OCI-LY1 (cell line): ENCODE data around the gene GLRA3.

Experiments used
- H2AFZ ChIP-seq: fragments of 200-600 bp; sonication (generic), shearing (Covaris generic); 2 replicates; pipeline ENCODE4 v1.6.0; 2014; ENCODE audit warnings: antibody characterized with exemption, mild to moderate bottlenecking, low read length
- H3F3A ChIP-seq: fragments of 200-600 bp; sonication (generic), shearing (Covaris generic); 2 replicates; pipeline ENCODE4 v1.6.0; 2014; ENCODE audit warnings: mild to moderate bottlenecking, antibody characterized with exemption, low read length, moderate library complexity; ENCODE audit not compliant: insufficient read depth
- H3K27ac ChIP-seq: fragments of 200-600 bp; sonication (generic); 2 replicates; pipeline ENCODE4 v1.5.1; 2014; ENCODE audit warnings: low read length, mixed run types, mild to moderate bottlenecking, low read depth; ENCODE audit not compliant: poor library complexity, severe bottlenecking
- H3K27me3 ChIP-seq: fragments of 200-600 bp; sonication (generic); 2 replicates; pipeline ENCODE4 v1.6.0; 2014; ENCODE audit warnings: antibody characterized with exemption, mild to moderate bottlenecking, low read length, moderate library complexity; ENCODE audit not compliant: insufficient read depth
- H3K36me3 ChIP-seq: fragments of 200-600 bp; sonication (generic); 2 replicates; pipeline ENCODE4 v1.6.1; 2014; ENCODE audit warnings: mild to moderate bottlenecking, antibody characterized with exemption, low read length, moderate library complexity, mixed read lengths; ENCODE audit not compliant: insufficient read depth
- H3K4me1 ChIP-seq: fragments of 200-600 bp; sonication (generic); 2 replicates; pipeline ENCODE4 v1.5.1; 2014; ENCODE audit warnings: mild to moderate bottlenecking, low read length, moderate library complexity; ENCODE audit not compliant: insufficient read depth, severe bottlenecking
- H3K4me2 ChIP-seq: fragments of 200-600 bp; sonication (generic), shearing (Covaris generic); 2 replicates; pipeline ENCODE4 v1.6.1; 2014; ENCODE audit warnings: low read length
- H3K4me3 ChIP-seq: fragments of 200-600 bp; sonication (generic); 2 replicates; pipeline ENCODE4 v1.5.1; 2014; ENCODE audit warnings: low read length, low read depth, mild to moderate bottlenecking, mixed read lengths; ENCODE audit not compliant: poor library complexity, severe bottlenecking
- H3K79me2 ChIP-seq: fragments of 200-600 bp; shearing (Covaris generic); 2 replicates; pipeline ENCODE4 v1.6.1; 2016; ENCODE audit warnings: mixed run types, low read length, mixed read lengths; ENCODE audit not compliant: insufficient read depth
- H3K9ac ChIP-seq: fragments of 200-600 bp; sonication (generic), shearing (Covaris generic); 2 replicates; pipeline ENCODE4 v1.6.1; 2014; ENCODE audit warnings: mild to moderate bottlenecking, low read length, mixed read lengths
- H3K9me2 ChIP-seq: fragments of 200-600 bp; sonication (generic), shearing (Covaris generic); 2 replicates; pipeline ENCODE4 v1.6.1; 2014; ENCODE audit warnings: low read depth, mild to moderate bottlenecking, low read length, mixed read lengths
- H3K9me3 ChIP-seq: fragments of 200-600 bp; shearing (Covaris generic); 2 replicates; pipeline ENCODE4 v1.6.1; 2014; ENCODE audit warnings: low read length, mixed read lengths
- H4K20me1 ChIP-seq: fragments of 200-600 bp; sonication (generic), shearing (Covaris generic); 2 replicates; pipeline ENCODE4 v1.6.0; 2016; ENCODE audit warnings: mild to moderate bottlenecking, low read length; ENCODE audit not compliant: insufficient read depth
- EZH2 ChIP-seq: fragments of 200-600 bp; sonication (generic), shearing (Covaris generic); IDR thresholded peaks from 2 replicates; pipeline ENCODE4 v1.8.0; 2017; ENCODE audit warnings: borderline replicate concordance, mixed run types, mild to moderate bottlenecking, antibody characterized with exemption, low read length, moderate library complexity, mixed read lengths
- TF ChIP-seq, protein P1 (sequence below): fragments of 200-600 bp; sonication (generic), shearing (Covaris generic); IDR thresholded peaks from 2 replicates; pipeline ENCODE4 v1.5.1; 2017; ENCODE audit warnings: mild to moderate bottlenecking, antibody characterized with exemption, low read length, moderate library complexity, mixed read lengths

Gene GLRA3

DNA sequence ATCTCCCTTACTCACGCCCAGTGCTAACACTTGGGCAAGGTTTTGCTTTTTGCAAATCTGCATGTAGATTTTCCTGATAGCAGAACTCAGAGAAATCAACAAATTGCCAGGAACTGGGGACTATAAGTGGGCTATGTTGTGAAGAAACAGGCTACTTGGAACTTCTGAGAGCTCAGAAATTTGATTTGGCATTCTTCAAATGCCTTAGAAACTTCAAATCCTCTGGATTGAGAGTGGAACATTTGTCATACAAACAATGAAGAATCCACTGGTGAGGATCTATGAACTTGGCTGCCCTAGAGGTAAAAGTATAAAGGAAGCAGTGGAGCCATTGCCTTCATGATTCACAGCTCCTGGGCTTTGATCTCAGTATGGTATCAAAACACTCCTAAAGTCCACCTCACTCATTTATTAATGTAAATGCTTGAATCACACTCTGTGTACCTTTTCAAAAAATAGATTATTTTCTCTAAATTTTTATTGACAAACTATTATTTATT lies 126.0 kb downstream of the GLRA3 start:
- Histone ChIP-seq H3K27ac (no peak overlapping the region), H3K4me3 (no peak overlapping the region)
- TF ChIP-seq, protein P1, sequence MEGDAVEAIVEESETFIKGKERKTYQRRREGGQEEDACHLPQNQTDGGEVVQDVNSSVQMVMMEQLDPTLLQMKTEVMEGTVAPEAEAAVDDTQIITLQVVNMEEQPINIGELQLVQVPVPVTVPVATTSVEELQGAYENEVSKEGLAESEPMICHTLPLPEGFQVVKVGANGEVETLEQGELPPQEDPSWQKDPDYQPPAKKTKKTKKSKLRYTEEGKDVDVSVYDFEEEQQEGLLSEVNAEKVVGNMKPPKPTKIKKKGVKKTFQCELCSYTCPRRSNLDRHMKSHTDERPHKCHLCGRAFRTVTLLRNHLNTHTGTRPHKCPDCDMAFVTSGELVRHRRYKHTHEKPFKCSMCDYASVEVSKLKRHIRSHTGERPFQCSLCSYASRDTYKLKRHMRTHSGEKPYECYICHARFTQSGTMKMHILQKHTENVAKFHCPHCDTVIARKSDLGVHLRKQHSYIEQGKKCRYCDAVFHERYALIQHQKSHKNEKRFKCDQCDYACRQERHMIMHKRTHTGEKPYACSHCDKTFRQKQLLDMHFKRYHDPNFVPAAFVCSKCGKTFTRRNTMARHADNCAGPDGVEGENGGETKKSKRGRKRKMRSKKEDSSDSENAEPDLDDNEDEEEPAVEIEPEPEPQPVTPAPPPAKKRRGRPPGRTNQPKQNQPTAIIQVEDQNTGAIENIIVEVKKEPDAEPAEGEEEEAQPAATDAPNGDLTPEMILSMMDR: no peak
- TF ChIP-seq EZH2: no peak

GRCh38 chr4:174699654-174700053 lies 129.4 kb downstream of the GLRA3 start:
- no peak overlapping the region for H3K27ac ChIP-seq
- no peaks in the 10 kb centered on the region for H4K20me1 ChIP-seq
- H3K9me3 ChIP-seq: no peaks in the 10 kb centered on the region
- no peaks in the 10 kb centered on the region for H3K9me2 ChIP-seq
- no peak overlapping the region for H2AFZ ChIP-seq
- no peak overlapping the region for H3K9ac ChIP-seq
- no peaks in the 10 kb centered on the region for H3K27me3 ChIP-seq
- no peaks in the 10 kb centered on the region for H3F3A ChIP-seq
- H3K4me2 ChIP-seq: no peak overlapping the region
- no peak for TF ChIP-seq EZH2
- TF ChIP-seq, protein P1: no peak
- no peak overlapping the region for H3K4me3 ChIP-seq
- no peaks in the 10 kb centered on the region for H3K4me1 ChIP-seq
- H3K36me3 ChIP-seq: no peaks in the 10 kb centered on the region; the same call in 1 of the 2 replicates
- no peaks in the 10 kb centered on the region for H3K79me2 ChIP-seq

More for the DNA sequence above, 126.0 kb downstream of the GLRA3 start:
- Histone ChIP-seq H3F3A (no peaks in the 10 kb centered on the region), H3K27me3 (no peaks in the 10 kb centered on the region), H3K36me3 (no peaks in the 10 kb centered on the region; the same call in 1 of the 2 replicates), H4K20me1 (no peaks in the 10 kb centered on the region), H3K4me2 (no peak overlapping the region), H3K9me2 (no peaks in the 10 kb centered on the region), H2AFZ (no peak overlapping the region), H3K9ac (no peak overlapping the region), H3K9me3 (no peaks in the 10 kb centered on the region), H3K79me2 (no peaks in the 10 kb centered on the region), H3K4me1 (no peaks in the 10 kb centered on the region)

DNA sequence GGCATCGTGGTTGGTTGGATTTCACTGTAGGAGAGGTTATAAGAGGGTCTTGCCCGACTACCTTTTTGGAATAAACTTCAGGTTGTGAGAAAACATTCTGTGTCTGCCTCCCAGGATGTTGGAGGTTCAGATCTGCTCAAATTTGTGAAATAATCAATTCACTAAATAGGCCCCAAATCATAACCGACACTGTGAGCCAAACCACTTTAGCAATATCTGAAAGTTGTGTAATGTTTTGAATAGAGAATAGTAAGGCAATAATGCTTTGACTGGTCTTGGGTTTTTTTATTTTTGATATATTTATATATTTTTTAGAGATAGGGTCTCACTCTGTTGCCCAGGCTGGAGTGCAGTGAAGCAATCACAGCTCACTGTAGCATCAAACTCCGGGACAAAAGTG lies 131.2 kb downstream of the GLRA3 start:
- Histone ChIP-seq H3F3A (no peaks in the 10 kb centered on the region), H3K4me3 (no peak overlapping the region), H3K27ac (no peak overlapping the region), H2AFZ (no peak overlapping the region), H3K9me2 (no peaks in the 10 kb centered on the region), H3K36me3 (no peaks in the 10 kb centered on the region; the same call in 1 of the 2 replicates), H4K20me1 (no peaks in the 10 kb centered on the region), H3K9me3 (no peaks in the 10 kb centered on the region), H3K4me1 (no peaks in the 10 kb centered on the region), H3K27me3 (no peaks in the 10 kb centered on the region), H3K79me2 (no peaks in the 10 kb centered on the region), H3K9ac (no peak overlapping the region), H3K4me2 (no peak overlapping the region)
- TF ChIP-seq, protein P1: no peak
- no peak for TF ChIP-seq EZH2
